ENCODE measurements around the gene PRR5.
"Not testable (repeated sequence)": the region's sequence is repeated elsewhere in the genome, so short reads cannot be mapped to it uniquely, and the experiment has no call there.

The PRR5 gene

GRCh38 chr22:44676441-44677352 is 25.3 kb upstream of the PRR5 start:
- Histone ChIP-seq H3K4me2 (ENCODE audit: low read length) (no peak overlapping the region), H3K4me1 (ENCODE audit: control insufficient read depth, insufficient read depth, low read length) (no peaks in the 10 kb centered on the region), H3K36me3 (ENCODE audit: insufficient read depth, low read length) (no peaks in the 10 kb centered on the region), H3K27me3 (ENCODE audit: control insufficient read depth, insufficient read depth, low read length) (peaks cover 9% of the 10 kb centered on the region), H3K9ac (ENCODE audit: low read depth, low read length) (no peak overlapping the region), H3K4me3 (ENCODE audit: low read length) (no peak overlapping the region), H3K9me3 (replicated peaks; ENCODE audit: low read length) (no peaks in the 10 kb centered on the region)

DNA sequence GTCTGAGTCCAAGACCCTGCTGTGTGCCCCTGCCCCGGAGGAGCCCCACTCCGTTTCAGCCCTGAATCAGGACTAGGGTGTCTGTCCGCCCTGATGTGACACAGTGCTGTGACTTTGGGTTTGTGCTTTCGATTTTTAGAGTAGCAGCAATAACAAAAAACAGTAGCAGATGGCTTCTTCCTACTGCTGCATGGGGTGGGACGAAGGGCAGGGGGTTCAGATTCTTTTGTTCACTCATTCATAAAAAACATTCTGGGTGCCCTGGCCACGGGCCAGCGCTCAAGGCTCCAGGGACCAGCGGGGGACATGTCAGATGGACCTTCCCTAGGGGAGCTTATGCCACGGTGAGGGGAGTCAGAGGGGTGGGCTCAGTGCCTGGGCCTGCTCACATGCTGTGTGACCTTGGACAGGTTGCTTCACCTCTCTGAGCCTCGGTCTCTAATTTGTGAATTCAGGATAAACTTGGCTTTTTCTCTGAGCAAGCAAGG is 24.6 kb upstream of the PRR5 start:
- Histone ChIP-seq H3K9ac (ENCODE audit: low read depth, low read length) (no peak overlapping the region), H3K27me3 (ENCODE audit: control insufficient read depth, insufficient read depth, low read length) (peaks cover 6% of the 10 kb centered on the region)

GRCh38 chr22:44677871-44678555 is 24.0 kb upstream of the PRR5 start:
- Histone ChIP-seq H3K9ac (ENCODE audit: low read depth, low read length) (no peak overlapping the region), H3K27me3 (ENCODE audit: control insufficient read depth, insufficient read depth, low read length) (peaks cover 4% of the 10 kb centered on the region), H3K4me3 (ENCODE audit: low read length) (no peak overlapping the region), H3K4me1 (ENCODE audit: control insufficient read depth, insufficient read depth, low read length) (no peaks in the 10 kb centered on the region), H3K36me3 (ENCODE audit: insufficient read depth, low read length) (no peaks in the 10 kb centered on the region), H3K4me2 (ENCODE audit: low read length) (no peak overlapping the region), H3K9me3 (replicated peaks; ENCODE audit: low read length) (no peaks in the 10 kb centered on the region)

More for the DNA sequence above, 24.6 kb upstream of the PRR5 start:
- H3K4me1 ChIP-seq (ENCODE audit: control insufficient read depth, insufficient read depth, low read length) = no peaks in the 10 kb centered on the region
- H3K4me2 ChIP-seq (ENCODE audit: low read length) = no peak overlapping the region
- no peaks in the 10 kb centered on the region for H3K36me3 ChIP-seq (ENCODE audit: insufficient read depth, low read length)
- H3K4me3 ChIP-seq (ENCODE audit: low read length) = no peak overlapping the region
- H3K9me3 ChIP-seq (replicated peaks; ENCODE audit: low read length) = no peaks in the 10 kb centered on the region

GRCh38 chr22:44678556-44679305 is 23.3 kb upstream of the PRR5 start:
- no peaks in the 10 kb centered on the region for H3K9me3 ChIP-seq (replicated peaks; ENCODE audit: low read length)
- no peaks in the 10 kb centered on the region for H3K36me3 ChIP-seq (ENCODE audit: insufficient read depth, low read length)
- H3K4me3 ChIP-seq (ENCODE audit: low read length) = no peak overlapping the region
- no peak overlapping the region for H3K9ac ChIP-seq (ENCODE audit: low read depth, low read length)
- no peaks in the 10 kb centered on the region for H3K4me1 ChIP-seq (ENCODE audit: control insufficient read depth, insufficient read depth, low read length)
- no peaks in the 10 kb centered on the region for H3K27me3 ChIP-seq (ENCODE audit: control insufficient read depth, insufficient read depth, low read length)
- H3K4me2 ChIP-seq (ENCODE audit: low read length) = no peak overlapping the region

DNA sequence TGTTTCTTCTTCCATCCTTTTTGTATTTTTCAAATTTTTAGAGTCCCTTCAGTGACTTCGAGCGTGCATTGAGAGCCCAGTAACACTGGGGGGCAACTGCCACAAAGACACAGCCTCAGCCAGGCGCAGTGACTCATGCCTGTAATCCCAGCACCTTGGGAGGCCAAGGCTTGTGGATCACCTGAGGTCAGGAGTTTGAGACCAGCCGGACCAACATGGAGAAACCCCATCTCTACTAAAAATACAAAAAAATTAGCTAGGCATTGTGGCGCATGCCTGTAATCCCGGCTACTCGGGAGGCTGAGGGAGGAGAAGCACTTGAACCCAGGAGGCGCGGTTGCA is 22.7 kb upstream of the PRR5 start:
- not testable (repeated sequence) for H3K9ac ChIP-seq (ENCODE audit: low read depth, low read length); H3K4me2 ChIP-seq (ENCODE audit: low read length); H3K9me3 ChIP-seq (replicated peaks; ENCODE audit: low read length); H3K4me1 ChIP-seq (ENCODE audit: control insufficient read depth, insufficient read depth, low read length); H3K36me3 ChIP-seq (ENCODE audit: insufficient read depth, low read length); H3K27me3 ChIP-seq (ENCODE audit: control insufficient read depth, insufficient read depth, low read length); H3K4me3 ChIP-seq (ENCODE audit: low read length)

DNA sequence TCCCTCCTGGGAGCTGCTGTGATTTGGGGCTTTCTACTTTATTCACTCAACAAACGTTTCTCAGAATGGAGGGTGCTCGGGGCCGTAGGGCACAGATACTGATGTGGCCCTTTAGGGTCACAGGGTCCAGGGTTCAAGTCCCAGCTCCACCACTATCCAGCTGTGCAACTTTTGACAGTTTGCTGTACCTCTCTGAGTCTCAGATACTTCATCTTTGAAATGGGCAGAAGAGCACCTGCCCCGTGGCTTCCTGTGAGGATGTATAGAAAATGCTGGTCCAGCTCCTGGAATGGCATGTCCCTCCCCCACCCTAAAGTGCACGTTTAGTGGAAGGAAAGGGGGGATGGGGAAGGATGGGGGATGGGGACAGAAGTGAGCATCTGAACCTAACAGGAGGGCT is 21.9 kb upstream of the PRR5 start:
- Histone ChIP-seq H3K4me3 (ENCODE audit: low read length) (no peak overlapping the region), H3K36me3 (ENCODE audit: insufficient read depth, low read length) (no peaks in the 10 kb centered on the region), H3K4me1 (ENCODE audit: control insufficient read depth, insufficient read depth, low read length) (peaks cover 5% of the 10 kb centered on the region), H3K9me3 (replicated peaks; ENCODE audit: low read length) (no peaks in the 10 kb centered on the region), H3K9ac (ENCODE audit: low read depth, low read length) (no peak overlapping the region), H3K27me3 (ENCODE audit: control insufficient read depth, insufficient read depth, low read length) (no peaks in the 10 kb centered on the region), H3K4me2 (ENCODE audit: low read length) (no peak overlapping the region)

DNA sequence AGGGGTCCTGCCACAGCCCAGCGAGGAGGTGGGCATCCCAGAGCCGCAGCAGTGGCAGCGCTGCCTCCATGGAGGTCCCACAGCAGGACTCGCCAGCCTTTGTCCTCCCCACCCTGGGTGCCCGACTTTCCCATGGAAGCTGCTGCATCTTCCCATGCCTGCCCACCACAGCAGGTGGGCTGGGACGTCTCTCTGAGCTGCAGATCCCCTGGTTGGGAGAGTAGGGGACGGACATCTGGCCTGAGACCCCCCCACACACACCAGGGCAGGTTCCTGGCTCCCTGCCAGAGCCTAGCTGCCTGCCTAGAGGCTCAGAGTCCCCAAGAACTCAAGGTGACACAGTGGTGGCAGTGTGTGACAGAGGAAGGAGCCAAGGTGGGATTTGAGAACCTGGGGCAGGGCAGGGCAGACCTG is 21.5 kb upstream of the PRR5 start:
- Histone ChIP-seq H3K9me3 (replicated peaks; ENCODE audit: low read length) (no peaks in the 10 kb centered on the region), H3K4me3 (ENCODE audit: low read length) (no peak overlapping the region), H3K27me3 (ENCODE audit: control insufficient read depth, insufficient read depth, low read length) (no peaks in the 10 kb centered on the region), H3K36me3 (ENCODE audit: insufficient read depth, low read length) (no peaks in the 10 kb centered on the region), H3K9ac (ENCODE audit: low read depth, low read length) (no peak overlapping the region), H3K4me2 (ENCODE audit: low read length) (no peak overlapping the region), H3K4me1 (ENCODE audit: control insufficient read depth, insufficient read depth, low read length) (peaks cover 8% of the 10 kb centered on the region)

DNA sequence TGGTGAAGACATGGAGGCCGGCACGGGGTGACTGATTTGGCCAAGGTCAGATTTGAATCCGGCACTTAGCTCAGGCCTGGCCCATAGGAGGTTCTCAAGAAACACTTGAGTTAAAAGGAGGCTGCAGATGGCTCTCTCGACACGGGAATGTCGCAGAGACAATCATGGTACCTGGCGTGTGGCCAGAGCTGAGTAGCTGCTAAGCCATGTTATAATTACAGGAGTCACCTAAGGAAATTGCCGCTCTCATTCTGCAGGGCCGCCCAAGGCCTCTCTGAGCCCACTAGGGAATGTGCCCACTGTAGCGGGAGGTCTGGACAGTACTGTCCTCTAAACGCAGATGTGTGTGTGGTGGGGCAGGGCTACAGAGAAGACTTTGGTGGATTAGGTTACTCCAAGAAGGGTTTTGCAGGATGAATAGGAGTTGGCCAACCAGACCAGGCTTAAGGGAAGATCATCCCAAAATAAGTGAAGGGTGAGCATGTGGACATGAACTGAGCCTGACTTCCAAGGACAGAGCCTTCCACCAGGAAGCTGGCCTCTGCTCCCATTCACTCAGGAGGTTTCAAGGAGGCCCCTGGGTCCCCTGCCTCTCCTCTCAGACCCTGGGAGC is 19.3 kb upstream of the PRR5 start:
- H3K4me1 ChIP-seq (ENCODE audit: control insufficient read depth, insufficient read depth, low read length) = peaks cover 13% of the 10 kb centered on the region
- no peaks in the 10 kb centered on the region for H3K36me3 ChIP-seq (ENCODE audit: insufficient read depth, low read length)
- H3K4me3 ChIP-seq (ENCODE audit: low read length) = no peak overlapping the region
- H3K4me2 ChIP-seq (ENCODE audit: low read length) = no peak overlapping the region
- H3K27me3 ChIP-seq (ENCODE audit: control insufficient read depth, insufficient read depth, low read length) = no peaks in the 10 kb centered on the region
- no peak overlapping the region for H3K9ac ChIP-seq (ENCODE audit: low read depth, low read length)
- no peaks in the 10 kb centered on the region for H3K9me3 ChIP-seq (replicated peaks; ENCODE audit: low read length)

- peaks cover 13% of the 10 kb centered on the region for H3K4me1 ChIP-seq (ENCODE audit: control insufficient read depth, insufficient read depth, low read length)
- no peaks in the 10 kb centered on the region for H3K27me3 ChIP-seq (ENCODE audit: control insufficient read depth, insufficient read depth, low read length)
- no peak overlapping the region for H3K4me3 ChIP-seq (ENCODE audit: low read length)
- H3K4me2 ChIP-seq (ENCODE audit: low read length) = no peak overlapping the region
- H3K36me3 ChIP-seq (ENCODE audit: insufficient read depth, low read length) = no peaks in the 10 kb centered on the region
- H3K9me3 ChIP-seq (replicated peaks; ENCODE audit: low read length) = no peaks in the 10 kb centered on the region
- no peak overlapping the region for H3K9ac ChIP-seq (ENCODE audit: low read depth, low read length)
Measured at GRCh38 chr22:44683237-44683636, 18.8 kb upstream of the PRR5 start.

GRCh38 chr22:44683881-44684280 is 18.1 kb upstream of the PRR5 start:
- Histone ChIP-seq H3K9me3 (replicated peaks; ENCODE audit: low read length) (no peaks in the 10 kb centered on the region), H3K9ac (ENCODE audit: low read depth, low read length) (no peak overlapping the region), H3K27me3 (ENCODE audit: control insufficient read depth, insufficient read depth, low read length) (no peaks in the 10 kb centered on the region), H3K4me1 (ENCODE audit: control insufficient read depth, insufficient read depth, low read length) (peaks cover 13% of the 10 kb centered on the region), H3K4me2 (ENCODE audit: low read length) (no peak overlapping the region), H3K4me3 (ENCODE audit: low read length) (no peak overlapping the region), H3K36me3 (ENCODE audit: insufficient read depth, low read length) (no peaks in the 10 kb centered on the region)

Data from skeletal muscle satellite cell (primary cell).